GM12878 (cell line): ENCODE data around the gene EMP3. TPM values are rescaled to one million over a fixed set of nuclear protein-coding genes. Genes with fewer than 3 reads are reported as not detected.

Experiments
- CBX3 ChIP-seq: fragments of 200-600 bp; sonication (generic); IDR thresholded peaks from 2 replicates; pipeline ENCODE4 v1.6.1; 2016; ENCODE audit warnings: low read depth, borderline replicate concordance
- ESRRA ChIP-seq: IDR thresholded peaks from 2 replicates; pipeline ENCODE4 v1.6.1; 2012; ENCODE audit warnings: mild to moderate bottlenecking, low read length, improper control_type of control experiment
- IRF3 ChIP-seq: fragments of 450-650 bp; IDR thresholded peaks from 2 replicates; pipeline ENCODE4 v1.6.1; 2014; ENCODE audit warnings: mild to moderate bottlenecking
- MYC ChIP-seq: IDR thresholded peaks from 2 replicates; pipeline ENCODE4 v1.6.1; 2011; ENCODE audit warnings: mild to moderate bottlenecking, low read length, moderate library complexity, inconsistent platforms; ENCODE audit not compliant: insufficient read depth, insufficient replicate concordance, insufficient read length, severe bottlenecking
- POLR2AphosphoS5 ChIP-seq: IDR thresholded peaks from 2 replicates; pipeline ENCODE4 v1.6.1; 2011; ENCODE audit warnings: mild to moderate bottlenecking, low read length, inconsistent platforms
- RAD51 ChIP-seq: fragments of 450-650 bp; IDR thresholded peaks from 2 replicates; pipeline ENCODE4 v1.6.1; 2016; ENCODE audit warnings: moderate library complexity, mild to moderate bottlenecking, inconsistent platforms
- RBBP5 ChIP-seq: fragments of 200-600 bp; sonication (generic); conservative IDR thresholded peaks from 2 replicates; pipeline ENCODE4 v1.6.1; 2016
- SMAD5 ChIP-seq: IDR thresholded peaks from 2 replicates; pipeline ENCODE4 v1.6.1; 2016; ENCODE audit warnings: antibody characterized with exemption, low read depth
- SMC3 ChIP-seq: IDR thresholded peaks from 2 replicates; pipeline ENCODE4 v1.6.1; 2011; ENCODE audit warnings: low read length, improper control_type of control experiment, borderline replicate concordance
- ZBED1 ChIP-seq: IDR thresholded peaks from 2 replicates; pipeline ENCODE4 v1.6.1; 2016; ENCODE audit warnings: borderline replicate concordance
- ZBTB40 ChIP-seq: fragments of 450-650 bp; IDR thresholded peaks from 2 replicates; pipeline ENCODE4 v1.6.1; 2016; ENCODE audit warnings: mild to moderate bottlenecking, moderate library complexity, borderline replicate concordance
- ZNF384 ChIP-seq: IDR thresholded peaks from 2 replicates; pipeline ENCODE4 v1.6.1; 2012; ENCODE audit warnings: low read depth, mild to moderate bottlenecking, low read length, improper control_type of control experiment, borderline replicate concordance
- polyA plus RNA-seq, 11 experiments: library from polyadenylated mRNA; depleted of rRNA in 4 of 11; unstranded in 6 of 11; stranded (reverse) in 5 of 11; fragments of >200 nt; fragmentation: Nextera tagmentation in 4 of 11; fragmentation: Illumina TruSeq in 1 of 11; extraction: Ambion mirVana in 4 of 11; extraction: Trizol in 1 of 11; gene quantifications; 1 replicate in 1 of 11; 2 replicates in 10 of 11; pipeline versions ENCODE4 v1.2.1 to v1.2.3, GENCODE V29; 2011 to 2016; ENCODE audit warnings: inconsistent platforms in 2 of 11, missing spikeins in 2 of 11, low read depth in 1 of 11
- total RNA-seq, 4 experiments: library from RNA; depleted of rRNA in 3 of 4; stranded (reverse); fragments of >200 nt in 3 of 4; fragmentation: Illumina TruSeq in 1 of 4; extraction: Trizol in 1 of 4; gene quantifications; 2 replicates each; pipeline versions ENCODE4 v1.2.1 to v1.2.3, GENCODE V29; 2013 to 2021
- TF ChIP-seq, protein P1 (sequence below): fragments of 450-650 bp; IDR thresholded peaks from 2 replicates; pipeline ENCODE4 v1.6.1; 2017; ENCODE audit warnings: antibody characterized with exemption, mild to moderate bottlenecking, moderate library complexity
- TF ChIP-seq, protein P2 (sequence below): fragments of 450-650 bp; IDR thresholded peaks from 2 replicates; pipeline ENCODE4 v1.6.1; 2017; ENCODE audit warnings: mild to moderate bottlenecking
- TF ChIP-seq, protein P3 (sequence below): IDR thresholded peaks from 2 replicates; pipeline ENCODE4 v1.6.1; 2011; ENCODE audit warnings: low read depth, low read length, improper control_type of control experiment, borderline replicate concordance

The EMP3 gene
- total and polyA plus RNA-seq, 10 of the 15 experiments (the other 5 are each of a cell fraction or from before 2014, with no cell fraction given) = 53.2 to 224 (median 134) TPM

DNA sequence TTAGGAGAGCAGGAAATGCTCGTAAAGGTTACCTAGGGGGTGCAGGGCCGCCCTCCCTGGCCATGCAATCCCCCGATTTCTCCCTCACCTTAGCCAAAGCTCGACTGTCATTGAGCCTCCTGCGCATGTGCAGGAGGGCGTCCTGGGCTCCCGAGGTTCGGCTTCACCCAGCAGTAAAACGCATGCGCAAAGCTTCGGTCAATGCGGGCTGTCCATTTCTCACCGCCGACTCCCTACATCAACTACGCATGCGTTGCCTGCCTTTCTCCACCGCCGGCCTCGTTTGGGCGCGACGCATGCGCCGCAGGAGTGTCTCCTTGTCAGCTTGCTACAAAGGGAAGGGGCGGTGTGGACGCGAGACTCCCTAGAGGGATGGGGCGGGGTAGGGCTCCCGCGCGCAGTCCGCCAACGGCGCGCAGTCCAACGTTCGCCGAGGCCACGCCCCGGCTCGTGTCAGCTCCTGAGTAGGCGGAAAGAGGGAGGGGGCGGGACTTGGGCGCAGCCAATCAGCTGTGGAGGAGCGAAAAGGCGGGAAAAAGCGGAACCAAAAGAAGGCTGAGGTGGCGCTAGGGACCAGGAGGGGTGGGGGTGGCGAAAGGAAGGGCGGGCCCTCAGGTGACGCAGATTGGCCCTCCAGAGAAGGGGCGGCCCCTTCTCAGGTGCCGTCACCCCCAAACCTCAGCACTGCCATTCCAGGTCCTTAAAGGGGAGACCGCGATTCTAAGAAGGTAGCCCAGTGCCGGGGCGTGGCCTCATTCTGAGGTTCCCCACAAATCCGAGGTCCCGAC lies 38.7 kb downstream of the EMP3 start, which contains the start of the genes SYNGR4 and TMEM143 (continued):
- no peak for TF ChIP-seq ZBTB40
- TF ChIP-seq, protein P1, sequence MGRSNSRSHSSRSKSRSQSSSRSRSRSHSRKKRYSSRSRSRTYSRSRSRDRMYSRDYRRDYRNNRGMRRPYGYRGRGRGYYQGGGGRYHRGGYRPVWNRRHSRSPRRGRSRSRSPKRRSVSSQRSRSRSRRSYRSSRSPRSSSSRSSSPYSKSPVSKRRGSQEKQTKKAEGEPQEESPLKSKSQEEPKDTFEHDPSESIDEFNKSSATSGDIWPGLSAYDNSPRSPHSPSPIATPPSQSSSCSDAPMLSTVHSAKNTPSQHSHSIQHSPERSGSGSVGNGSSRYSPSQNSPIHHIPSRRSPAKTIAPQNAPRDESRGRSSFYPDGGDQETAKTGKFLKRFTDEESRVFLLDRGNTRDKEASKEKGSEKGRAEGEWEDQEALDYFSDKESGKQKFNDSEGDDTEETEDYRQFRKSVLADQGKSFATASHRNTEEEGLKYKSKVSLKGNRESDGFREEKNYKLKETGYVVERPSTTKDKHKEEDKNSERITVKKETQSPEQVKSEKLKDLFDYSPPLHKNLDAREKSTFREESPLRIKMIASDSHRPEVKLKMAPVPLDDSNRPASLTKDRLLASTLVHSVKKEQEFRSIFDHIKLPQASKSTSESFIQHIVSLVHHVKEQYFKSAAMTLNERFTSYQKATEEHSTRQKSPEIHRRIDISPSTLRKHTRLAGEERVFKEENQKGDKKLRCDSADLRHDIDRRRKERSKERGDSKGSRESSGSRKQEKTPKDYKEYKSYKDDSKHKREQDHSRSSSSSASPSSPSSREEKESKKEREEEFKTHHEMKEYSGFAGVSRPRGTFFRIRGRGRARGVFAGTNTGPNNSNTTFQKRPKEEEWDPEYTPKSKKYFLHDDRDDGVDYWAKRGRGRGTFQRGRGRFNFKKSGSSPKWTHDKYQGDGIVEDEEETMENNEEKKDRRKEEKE = no peak
- no peak for TF ChIP-seq IRF3
- TF ChIP-seq MYC = no peak
- TF ChIP-seq, protein P2, sequence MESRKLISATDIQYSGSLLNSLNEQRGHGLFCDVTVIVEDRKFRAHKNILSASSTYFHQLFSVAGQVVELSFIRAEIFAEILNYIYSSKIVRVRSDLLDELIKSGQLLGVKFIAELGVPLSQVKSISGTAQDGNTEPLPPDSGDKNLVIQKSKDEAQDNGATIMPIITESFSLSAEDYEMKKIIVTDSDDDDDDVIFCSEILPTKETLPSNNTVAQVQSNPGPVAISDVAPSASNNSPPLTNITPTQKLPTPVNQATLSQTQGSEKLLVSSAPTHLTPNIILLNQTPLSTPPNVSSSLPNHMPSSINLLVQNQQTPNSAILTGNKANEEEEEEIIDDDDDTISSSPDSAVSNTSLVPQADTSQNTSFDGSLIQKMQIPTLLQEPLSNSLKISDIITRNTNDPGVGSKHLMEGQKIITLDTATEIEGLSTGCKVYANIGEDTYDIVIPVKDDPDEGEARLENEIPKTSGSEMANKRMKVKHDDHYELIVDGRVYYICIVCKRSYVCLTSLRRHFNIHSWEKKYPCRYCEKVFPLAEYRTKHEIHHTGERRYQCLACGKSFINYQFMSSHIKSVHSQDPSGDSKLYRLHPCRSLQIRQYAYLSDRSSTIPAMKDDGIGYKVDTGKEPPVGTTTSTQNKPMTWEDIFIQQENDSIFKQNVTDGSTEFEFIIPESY = no peak
- TF ChIP-seq, protein P3, sequence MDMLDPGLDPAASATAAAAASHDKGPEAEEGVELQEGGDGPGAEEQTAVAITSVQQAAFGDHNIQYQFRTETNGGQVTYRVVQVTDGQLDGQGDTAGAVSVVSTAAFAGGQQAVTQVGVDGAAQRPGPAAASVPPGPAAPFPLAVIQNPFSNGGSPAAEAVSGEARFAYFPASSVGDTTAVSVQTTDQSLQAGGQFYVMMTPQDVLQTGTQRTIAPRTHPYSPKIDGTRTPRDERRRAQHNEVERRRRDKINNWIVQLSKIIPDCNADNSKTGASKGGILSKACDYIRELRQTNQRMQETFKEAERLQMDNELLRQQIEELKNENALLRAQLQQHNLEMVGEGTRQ = no peak; the same call in 1 of the 2 replicates
- TF ChIP-seq ESRRA = no peak
- TF ChIP-seq SMC3 = no peak
- TF ChIP-seq POLR2AphosphoS5 = peak; percentile 31; the same call in 1 of the 2 replicates
- 0 out of 2 replicates have a peak, but pooled peaks have one; percentile 30 for TF ChIP-seq SMAD5
- TF ChIP-seq ZNF384 = no peak
- TF ChIP-seq CBX3 = no peak
- TF ChIP-seq RBBP5 = no peak
- no peak for TF ChIP-seq ZBED1
- no peak for TF ChIP-seq RAD51
